Measurements from ENCODE around the gene FNIP1.
A peak's percentile ranks its signal among the peaks of the same experiment; 100 is the strongest.
"Not testable (repeated sequence)": the region's sequence is repeated elsewhere in the genome, so short reads cannot be mapped to it uniquely, and the experiment has no call there.

FNIP1 gene

DNA sequence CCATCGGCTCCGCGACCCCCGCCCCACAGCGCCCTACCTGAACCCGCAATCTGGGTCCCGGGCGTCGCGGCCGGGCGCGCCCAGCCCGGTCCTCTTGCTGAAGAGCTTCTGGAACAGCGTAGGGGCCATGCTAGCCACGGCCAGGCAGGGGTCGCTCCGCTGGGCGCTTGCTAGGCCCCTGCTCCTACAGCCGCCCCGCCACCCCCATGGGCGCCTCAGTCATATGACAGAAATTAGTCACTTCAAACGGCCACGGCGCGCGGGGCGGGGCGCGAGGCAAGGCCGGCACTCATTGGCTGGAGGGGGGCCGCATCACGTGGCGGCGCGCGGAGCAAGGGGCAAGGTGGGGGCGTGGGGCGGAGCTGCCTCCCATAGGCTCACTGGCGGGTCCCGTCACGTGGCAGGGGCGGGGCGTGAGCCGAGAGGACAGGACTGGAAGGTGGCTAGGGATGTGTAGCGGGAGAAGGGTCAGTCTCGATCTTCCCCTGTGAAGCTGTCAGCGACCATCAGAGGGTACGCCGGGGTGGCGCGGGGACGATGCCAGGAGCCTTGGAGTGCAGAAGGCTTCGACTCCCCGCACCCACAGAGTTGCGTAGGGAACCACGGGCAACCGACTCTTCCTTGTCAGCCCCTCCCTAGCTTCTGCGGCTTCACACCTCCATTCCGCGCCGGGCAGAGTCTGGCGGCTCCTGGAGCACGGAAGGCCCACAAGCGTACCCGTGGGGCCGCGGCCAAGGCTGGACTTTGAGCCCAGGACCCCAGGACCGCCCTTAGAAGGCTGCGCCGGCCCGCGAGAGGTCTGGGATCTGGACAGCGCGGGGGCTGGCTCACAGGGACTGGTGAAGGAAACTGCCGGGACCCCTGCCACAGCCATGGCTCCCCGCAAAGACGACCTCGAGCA lies at the start of gene FNIP1:
Gene FNIP1, minus strand, starts transcription at position 225 of the 901 bp plus-strand sequence. Its CDS starts 96 bp downstream, at position 129.
- peak; percentile 98 for DNase-seq
- H3K4me1 ChIP-seq (ENCODE audit: low read length) = peaks cover 17% of the 10 kb centered on the region
- H3K9me2 ChIP-seq (replicated peaks; ENCODE audit: insufficient read depth, low read length) = no peaks in the 10 kb centered on the region
- H3K36me3 ChIP-seq (replicated peaks; ENCODE audit: insufficient read depth, low read length) = no peaks in the 10 kb centered on the region
- H3K27me3 ChIP-seq (replicated peaks; ENCODE audit: insufficient read depth, low read length) = no peaks in the 10 kb centered on the region
- H3K4me2 ChIP-seq (ENCODE audit: low read depth, low read length) = peak within 1 kb of the TSS; percentile 84
- peaks cover 47% of the 10 kb centered on the region for H3K79me2 ChIP-seq (ENCODE audit: low read length)
- H3K9me3 ChIP-seq (replicated peaks; ENCODE audit: insufficient read depth, low read length) = no peaks in the 10 kb centered on the region
- H4K20me1 ChIP-seq (ENCODE audit: insufficient read depth, low read length) = no peaks in the 10 kb centered on the region; the same call in 1 of the 2 replicates
- no peaks in the 10 kb centered on the region for H3F3A ChIP-seq (ENCODE audit: insufficient read depth, low read length)
- peak within 1 kb of the TSS; percentile 67 for H3K27ac ChIP-seq (ENCODE audit: low read length)
- peak within 1 kb of the TSS; percentile 92 for H3K9ac ChIP-seq (ENCODE audit: low read length)
- peak within 1 kb of the TSS; percentile 92 for H2AFZ ChIP-seq (ENCODE audit: low read length)
- TF ChIP-seq EZH2 (optimal IDR thresholded peaks at IDR 0.05; ENCODE audit: low read depth, low read length) = no peak
- no peak for TF ChIP-seq EZH2phosphoT487 (IDR thresholded peaks at IDR 0.05; ENCODE audit: low read length)
- TF ChIP-seq, protein P1, sequence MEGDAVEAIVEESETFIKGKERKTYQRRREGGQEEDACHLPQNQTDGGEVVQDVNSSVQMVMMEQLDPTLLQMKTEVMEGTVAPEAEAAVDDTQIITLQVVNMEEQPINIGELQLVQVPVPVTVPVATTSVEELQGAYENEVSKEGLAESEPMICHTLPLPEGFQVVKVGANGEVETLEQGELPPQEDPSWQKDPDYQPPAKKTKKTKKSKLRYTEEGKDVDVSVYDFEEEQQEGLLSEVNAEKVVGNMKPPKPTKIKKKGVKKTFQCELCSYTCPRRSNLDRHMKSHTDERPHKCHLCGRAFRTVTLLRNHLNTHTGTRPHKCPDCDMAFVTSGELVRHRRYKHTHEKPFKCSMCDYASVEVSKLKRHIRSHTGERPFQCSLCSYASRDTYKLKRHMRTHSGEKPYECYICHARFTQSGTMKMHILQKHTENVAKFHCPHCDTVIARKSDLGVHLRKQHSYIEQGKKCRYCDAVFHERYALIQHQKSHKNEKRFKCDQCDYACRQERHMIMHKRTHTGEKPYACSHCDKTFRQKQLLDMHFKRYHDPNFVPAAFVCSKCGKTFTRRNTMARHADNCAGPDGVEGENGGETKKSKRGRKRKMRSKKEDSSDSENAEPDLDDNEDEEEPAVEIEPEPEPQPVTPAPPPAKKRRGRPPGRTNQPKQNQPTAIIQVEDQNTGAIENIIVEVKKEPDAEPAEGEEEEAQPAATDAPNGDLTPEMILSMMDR (IDR thresholded peaks at IDR 0.05; ENCODE audit: low read length) = no peak
- peak within 1 kb of the TSS; percentile 92 for H3K4me3 ChIP-seq (ENCODE audit: low read length)

DNA sequence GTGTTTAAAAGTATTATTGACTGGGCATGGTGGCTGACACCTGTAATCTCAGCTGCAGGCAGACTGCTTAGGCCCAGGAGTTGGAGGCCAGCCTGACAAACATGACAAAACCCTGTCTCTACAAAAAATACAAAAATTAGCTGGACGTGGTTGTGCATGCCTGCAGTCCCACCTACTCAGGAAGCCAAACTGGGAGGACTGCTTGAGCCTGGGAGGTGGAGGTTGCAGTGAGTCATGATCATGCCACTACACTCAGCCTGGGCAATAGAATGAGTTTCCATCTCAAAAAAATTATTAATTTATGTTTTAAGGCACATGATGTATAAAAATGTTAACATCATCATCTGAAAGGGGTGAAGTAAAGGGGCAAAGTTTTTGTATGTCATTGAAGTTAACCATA lies 49.7 kb upstream of the FNIP1 start:
- Histone ChIP-seq H3K4me2 (ENCODE audit: low read depth, low read length) (no peak overlapping the region), H3F3A (ENCODE audit: insufficient read depth, low read length) (no peaks in the 10 kb centered on the region), H3K27ac (ENCODE audit: low read length) (no peak overlapping the region), H3K4me1 (ENCODE audit: low read length) (no peaks in the 10 kb centered on the region), H4K20me1 (ENCODE audit: insufficient read depth, low read length) (no peaks in the 10 kb centered on the region), H3K27me3 (replicated peaks; ENCODE audit: insufficient read depth, low read length) (no peaks in the 10 kb centered on the region), H2AFZ (ENCODE audit: low read length) (no peak overlapping the region), H3K79me2 (ENCODE audit: low read length) (no peaks in the 10 kb centered on the region), H3K9me2 (replicated peaks; ENCODE audit: insufficient read depth, low read length) (no peaks in the 10 kb centered on the region), H3K9me3 (replicated peaks; ENCODE audit: insufficient read depth, low read length) (no peaks in the 10 kb centered on the region), H3K36me3 (replicated peaks; ENCODE audit: insufficient read depth, low read length) (no peaks in the 10 kb centered on the region), H3K4me3 (ENCODE audit: low read length) (no peak overlapping the region), H3K9ac (ENCODE audit: low read length) (no peak overlapping the region)
- TF ChIP-seq EZH2 (optimal IDR thresholded peaks at IDR 0.05; ENCODE audit: low read depth, low read length) (no peak), EZH2phosphoT487 (IDR thresholded peaks at IDR 0.05; ENCODE audit: low read length) (no peak)
- TF ChIP-seq, protein P1 (IDR thresholded peaks at IDR 0.05; ENCODE audit: low read length) = no peak
- DNase-seq = no peak

DNA sequence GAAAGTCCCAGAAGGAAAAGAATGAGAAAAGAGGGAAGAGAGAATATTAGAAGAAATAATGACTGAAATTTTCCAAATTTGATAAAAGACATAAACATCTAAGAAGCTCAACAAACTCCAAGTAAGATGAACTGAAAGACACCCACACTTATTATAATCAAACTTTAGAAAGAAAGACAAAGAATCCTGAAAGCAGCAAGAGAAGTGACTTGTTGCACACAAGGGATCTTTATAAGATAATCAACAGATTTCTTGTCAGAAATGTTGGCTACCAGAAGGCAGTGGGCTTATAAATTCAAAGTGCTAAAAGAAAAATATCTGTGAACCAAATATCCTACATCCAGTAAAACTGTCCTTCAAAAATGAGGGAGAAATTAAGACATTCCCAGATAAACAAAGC lies 49.0 kb upstream of the FNIP1 start:
- Histone ChIP-seq H3K9me2 (replicated peaks; ENCODE audit: insufficient read depth, low read length) (no peaks in the 10 kb centered on the region), H3K4me1 (ENCODE audit: low read length) (no peaks in the 10 kb centered on the region), H4K20me1 (ENCODE audit: insufficient read depth, low read length) (no peaks in the 10 kb centered on the region), H3F3A (ENCODE audit: insufficient read depth, low read length) (no peaks in the 10 kb centered on the region), H3K36me3 (replicated peaks; ENCODE audit: insufficient read depth, low read length) (no peaks in the 10 kb centered on the region), H3K9me3 (replicated peaks; ENCODE audit: insufficient read depth, low read length) (no peaks in the 10 kb centered on the region), H2AFZ (ENCODE audit: low read length) (no peak overlapping the region), H3K4me2 (ENCODE audit: low read depth, low read length) (no peak overlapping the region), H3K4me3 (ENCODE audit: low read length) (no peak overlapping the region), H3K9ac (ENCODE audit: low read length) (no peak overlapping the region), H3K79me2 (ENCODE audit: low read length) (no peaks in the 10 kb centered on the region), H3K27ac (ENCODE audit: low read length) (no peak overlapping the region), H3K27me3 (replicated peaks; ENCODE audit: insufficient read depth, low read length) (no peaks in the 10 kb centered on the region)
- no peak for DNase-seq
- TF ChIP-seq, protein P1 (IDR thresholded peaks at IDR 0.05; ENCODE audit: low read length) = no peak
- TF ChIP-seq EZH2 (optimal IDR thresholded peaks at IDR 0.05; ENCODE audit: low read depth, low read length) (no peak), EZH2phosphoT487 (IDR thresholded peaks at IDR 0.05; ENCODE audit: low read length) (no peak)

DNA sequence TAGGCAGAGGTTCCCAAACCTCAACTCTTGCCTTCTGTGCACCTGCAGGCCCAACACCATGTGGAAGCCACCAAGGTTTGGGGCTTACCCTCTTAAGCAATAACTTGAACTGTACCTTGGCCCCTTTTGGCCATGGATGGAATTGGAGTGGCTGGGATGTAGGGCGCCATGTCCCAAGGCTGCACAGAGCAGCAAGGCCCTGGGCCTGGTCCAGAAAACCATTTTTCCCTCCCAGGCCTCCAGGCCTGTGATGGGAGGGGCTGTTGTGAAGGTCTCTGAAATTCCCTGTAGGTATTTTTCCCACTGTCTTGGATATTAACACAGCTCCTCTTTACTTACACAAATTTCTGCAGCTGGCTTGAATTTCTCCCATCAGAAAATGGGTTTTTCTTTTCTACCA lies 46.2 kb upstream of the FNIP1 start:
- H3K27ac ChIP-seq (ENCODE audit: low read length); H3K4me2 ChIP-seq (ENCODE audit: low read depth, low read length); H2AFZ ChIP-seq (ENCODE audit: low read length): not testable (repeated sequence)

DNA sequence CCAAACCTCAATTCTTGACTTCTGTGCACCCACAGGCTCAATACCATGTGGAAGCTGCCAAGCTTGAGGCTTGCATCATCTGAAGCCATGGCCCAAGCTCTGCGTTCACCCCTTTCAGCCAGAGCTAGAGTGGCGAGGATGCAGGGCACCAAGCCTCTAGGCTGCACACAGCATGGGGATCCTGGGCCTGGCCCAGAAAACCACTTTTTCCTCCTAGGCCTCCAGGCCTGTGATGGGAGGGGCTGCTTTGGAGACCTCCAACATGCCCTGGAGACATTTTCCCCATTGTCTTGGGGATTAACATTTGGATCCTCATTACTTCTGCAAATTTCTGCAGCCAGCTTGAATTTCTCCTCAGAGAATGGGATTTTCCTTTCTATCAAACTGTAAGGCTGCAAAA lies 35.9 kb upstream of the FNIP1 start:
- H3K4me1 ChIP-seq (ENCODE audit: low read length); H3K9me2 ChIP-seq (replicated peaks; ENCODE audit: insufficient read depth, low read length); H2AFZ ChIP-seq (ENCODE audit: low read length); H3K79me2 ChIP-seq (ENCODE audit: low read length); H3K27me3 ChIP-seq (replicated peaks; ENCODE audit: insufficient read depth, low read length); H3K36me3 ChIP-seq (replicated peaks; ENCODE audit: insufficient read depth, low read length); H3K4me3 ChIP-seq (ENCODE audit: low read length); H3K27ac ChIP-seq (ENCODE audit: low read length); H3K4me2 ChIP-seq (ENCODE audit: low read depth, low read length); H4K20me1 ChIP-seq (ENCODE audit: insufficient read depth, low read length); H3K9ac ChIP-seq (ENCODE audit: low read length); H3F3A ChIP-seq (ENCODE audit: insufficient read depth, low read length); DNase-seq; H3K9me3 ChIP-seq (replicated peaks; ENCODE audit: insufficient read depth, low read length): not testable (repeated sequence)

More for the DNA sequence above, 46.2 kb upstream of the FNIP1 start:
- not testable (repeated sequence) for H3K9me3 ChIP-seq (replicated peaks; ENCODE audit: insufficient read depth, low read length); H3K79me2 ChIP-seq (ENCODE audit: low read length); H3F3A ChIP-seq (ENCODE audit: insufficient read depth, low read length); H3K9me2 ChIP-seq (replicated peaks; ENCODE audit: insufficient read depth, low read length); H4K20me1 ChIP-seq (ENCODE audit: insufficient read depth, low read length); H3K27me3 ChIP-seq (replicated peaks; ENCODE audit: insufficient read depth, low read length); DNase-seq; H3K9ac ChIP-seq (ENCODE audit: low read length); H3K36me3 ChIP-seq (replicated peaks; ENCODE audit: insufficient read depth, low read length); H3K4me1 ChIP-seq (ENCODE audit: low read length); H3K4me3 ChIP-seq (ENCODE audit: low read length)
